K562 (cell line): ENCODE measurements around the gene CTBP2. TPM values are rescaled to one million over a fixed set of nuclear protein-coding genes. Genes with fewer than 3 reads are reported as not detected.

Experiments used
- CBFA2T3 ChIP-seq: fragments of 450-650 bp; IDR thresholded peaks from 2 replicates; pipeline ENCODE4 v1.6.1; 2017
- CBFB ChIP-seq: sonication (generic); formaldehyde crosslinking; IDR thresholded peaks from 2 replicates; pipeline ENCODE4 v1.4.0; 2020; ENCODE audit warnings: mild to moderate bottlenecking, missing genetic modification reagents
- CEBPG ChIP-seq, 3 experiments: fragments of 200-800 bp in 1 of 3; sonication (Bioruptor generic) in 1 of 3; sonication (generic) in 1 of 3; formaldehyde crosslinking in 1 of 3; IDR thresholded peaks in 2 of 3; conservative IDR thresholded peaks in 1 of 3; 2 replicates each; pipeline versions ENCODE4 v1.6.1 to v1.8.0; 2016 to 2022; ENCODE audit warnings: missing compliant biosample characterization in 2 of 3, missing genetic modification characterization in 2 of 3, mild to moderate bottlenecking in 1 of 3, missing genetic modification reagents in 1 of 3
- CHD2 ChIP-seq: IDR thresholded peaks from 2 replicates; pipeline ENCODE4 v1.6.1; 2011; ENCODE audit warnings: low read depth, low read length
- CREM ChIP-seq: IDR thresholded peaks from 2 replicates; pipeline ENCODE4 v1.6.1; 2014; ENCODE audit warnings: antibody characterized with exemption, low read depth
- ESRRA ChIP-seq: fragments of 450-650 bp; IDR thresholded peaks from 2 replicates; pipeline ENCODE4 v1.6.1; 2014; ENCODE audit warnings: low read depth, mild to moderate bottlenecking, moderate library complexity, borderline replicate concordance
- ETS2 ChIP-seq: IDR thresholded peaks from 2 replicates; pipeline ENCODE4 v1.6.1; 2016; ENCODE audit warnings: borderline replicate concordance, missing genetic modification characterization, mild to moderate bottlenecking, moderate library complexity, missing compliant biosample characterization; ENCODE audit not compliant: poor library complexity, severe bottlenecking
- MEF2A ChIP-seq: IDR thresholded peaks from 2 replicates; pipeline ENCODE4 v1.6.1; 2011; ENCODE audit warnings: low read depth, mild to moderate bottlenecking, low read length, moderate library complexity; ENCODE audit not compliant: control insufficient read depth
- MEIS2 ChIP-seq: fragments of 450-650 bp; IDR thresholded peaks from 2 replicates; pipeline ENCODE4 v1.6.1; 2014; ENCODE audit warnings: mild to moderate bottlenecking; ENCODE audit not compliant: partially characterized antibody
- MTA1 ChIP-seq: fragments of 450-650 bp; IDR thresholded peaks from 2 replicates; pipeline ENCODE4 v1.6.1; 2017; ENCODE audit warnings: borderline replicate concordance
- NR2C1 ChIP-seq, 2 experiments: fragments of 450-650 bp; IDR thresholded peaks; 2 replicates each; pipeline ENCODE4 v1.6.1; 2017; ENCODE audit warnings: mild to moderate bottlenecking in 2 of 2, antibody characterized with exemption in 1 of 2, inconsistent platforms in 1 of 2, missing compliant biosample characterization in 1 of 2, missing genetic modification characterization in 1 of 2
- SNRNP70 ChIP-seq: fragments of 200-400 bp; formaldehyde crosslinking; optimal IDR thresholded peaks from 2 replicates; pipeline ENCODE3; 2017; ENCODE audit warnings: low read depth, low read length
- SP1 ChIP-seq: sonication (generic); formaldehyde crosslinking; IDR thresholded peaks from 2 replicates; pipeline ENCODE4 v1.8.1; 2022; ENCODE audit warnings: mild to moderate bottlenecking, missing genetic modification reagents
- TAF7 ChIP-seq: fragments of 450-650 bp; IDR thresholded peaks from 2 replicates; pipeline ENCODE4 v1.6.1; 2016; ENCODE audit warnings: missing genetic modification characterization, missing compliant biosample characterization
- TAF9B ChIP-seq: fragments of 450-650 bp; IDR thresholded peaks from 2 replicates; pipeline ENCODE4 v1.6.1; 2018; ENCODE audit warnings: mild to moderate bottlenecking; ENCODE audit not compliant: partially characterized antibody
- TCF3 ChIP-seq: sonication (generic); formaldehyde crosslinking; IDR thresholded peaks from 2 replicates; pipeline ENCODE4 v1.4.0; 2020; ENCODE audit warnings: mild to moderate bottlenecking, missing genetic modification reagents
- ZNF224 ChIP-seq: sonication (generic); formaldehyde crosslinking; IDR thresholded peaks from 2 replicates; pipeline ENCODE4 v1.8.0; 2022; ENCODE audit warnings: mild to moderate bottlenecking, missing genetic modification reagents
- polyA plus RNA-seq, 8 experiments: library from polyadenylated mRNA; depleted of rRNA in 4 of 8; stranded (reverse) in 5 of 8; unstranded in 3 of 8; fragments of >200 nt; fragmentation: Nextera tagmentation in 2 of 8; fragmentation: Illumina TruSeq in 1 of 8; extraction: Ambion mirVana in 2 of 8; extraction: Trizol in 1 of 8; gene quantifications; 2 replicates each; pipeline versions ENCODE4 v1.2.1 to v1.2.3, GENCODE V29; 2011 to 2014; ENCODE audit warnings: inconsistent platforms in 1 of 8, missing spikeins in 1 of 8
- total RNA-seq, 7 experiments: library from RNA; depleted of rRNA in 6 of 7; stranded (reverse); fragments of >200 nt in 6 of 7; fragmentation: Illumina TruSeq in 2 of 7; extraction: Trizol in 2 of 7; gene quantifications; 2 replicates each; pipeline versions ENCODE4 v1.2.1 to v1.2.3, GENCODE V29; 2011 to 2021; ENCODE audit warnings: low replicate concordance in 1 of 7
- TF ChIP-seq, protein P1 (sequence below): sonication (generic); formaldehyde crosslinking; IDR thresholded peaks from 2 replicates; pipeline ENCODE4 v1.8.0; 2022; ENCODE audit warnings: missing genetic modification reagents, mild to moderate bottlenecking, moderate library complexity, borderline replicate concordance
- TF ChIP-seq, protein P2 (sequence below), 2 experiments: IDR thresholded peaks in 1 of 2; conservative IDR thresholded peaks in 1 of 2; 2 replicates each; pipeline ENCODE4 v1.6.1; 2016; ENCODE audit warnings: low read depth in 2 of 2, mild to moderate bottlenecking in 1 of 2, missing compliant biosample characterization in 1 of 2, missing genetic modification characterization in 1 of 2, moderate library complexity in 1 of 2

CTBP2 gene
- total and polyA plus RNA-seq, 9 of the 15 experiments (the other 6 are each of a cell fraction or from before 2014, with no cell fraction given), result 1.3 to 8.8 (median 5.1) TPM

DNA sequence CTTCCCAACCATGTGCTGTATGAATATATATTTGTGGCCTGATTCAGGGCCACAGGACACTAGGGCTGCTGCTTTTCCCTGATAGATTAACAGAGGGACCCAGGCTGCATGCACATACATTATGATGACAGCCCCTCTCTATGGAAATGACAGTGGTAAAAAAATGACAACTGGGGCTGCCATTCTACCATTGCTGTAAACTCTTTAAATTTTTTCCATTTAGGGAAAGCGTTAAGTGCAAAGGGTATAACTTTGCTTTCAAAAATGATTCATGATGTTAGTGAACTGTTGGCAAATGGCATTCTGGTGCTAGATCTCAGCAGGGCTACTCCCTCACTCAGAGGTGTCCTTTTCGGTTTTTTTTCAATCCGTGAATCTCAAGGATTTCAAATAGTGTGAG lies 4.2 kb downstream of the CTBP2 start (continued):
- TF ChIP-seq, protein P1, sequence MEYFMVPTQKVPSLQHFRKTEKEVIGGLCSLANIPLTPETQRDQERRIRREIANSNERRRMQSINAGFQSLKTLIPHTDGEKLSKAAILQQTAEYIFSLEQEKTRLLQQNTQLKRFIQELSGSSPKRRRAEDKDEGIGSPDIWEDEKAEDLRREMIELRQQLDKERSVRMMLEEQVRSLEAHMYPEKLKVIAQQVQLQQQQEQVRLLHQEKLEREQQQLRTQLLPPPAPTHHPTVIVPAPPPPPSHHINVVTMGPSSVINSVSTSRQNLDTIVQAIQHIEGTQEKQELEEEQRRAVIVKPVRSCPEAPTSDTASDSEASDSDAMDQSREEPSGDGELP (CRISPR knock-in tag), result no peak
- TF ChIP-seq CHD2 (no peak), TCF3 (CRISPR knock-in tag) (no peak), ETS2 (tag) (no peak), ESRRA (no peak), TAF7 (tag) (no peak), MEIS2 (peak; percentile 75), MTA1 (no peak), TAF9B (no peak), SP1 (no peak), CEBPG (CRISPR knock-in tag; IDR thresholded peaks at IDR 0.05) (no peak), CEBPG (tag; conservative IDR thresholded peaks at IDR 0.05 in 1 of 2, IDR thresholded peaks at IDR 0.05 in 1 of 2) (no peak), CBFB (CRISPR knock-in tag) (no peak), CBFA2T3 (peak; percentile 48; the same call in 1 of the 2 replicates), ZNF224 (CRISPR knock-in tag) (no peak), CREM (no peak), MEF2A (no peak), NR2C1 (IDR thresholded peaks at IDR 0.05) (no peak), NR2C1 (tag; IDR thresholded peaks at IDR 0.05) (no peak), SNRNP70 (no peak)
- TF ChIP-seq, protein P2, sequence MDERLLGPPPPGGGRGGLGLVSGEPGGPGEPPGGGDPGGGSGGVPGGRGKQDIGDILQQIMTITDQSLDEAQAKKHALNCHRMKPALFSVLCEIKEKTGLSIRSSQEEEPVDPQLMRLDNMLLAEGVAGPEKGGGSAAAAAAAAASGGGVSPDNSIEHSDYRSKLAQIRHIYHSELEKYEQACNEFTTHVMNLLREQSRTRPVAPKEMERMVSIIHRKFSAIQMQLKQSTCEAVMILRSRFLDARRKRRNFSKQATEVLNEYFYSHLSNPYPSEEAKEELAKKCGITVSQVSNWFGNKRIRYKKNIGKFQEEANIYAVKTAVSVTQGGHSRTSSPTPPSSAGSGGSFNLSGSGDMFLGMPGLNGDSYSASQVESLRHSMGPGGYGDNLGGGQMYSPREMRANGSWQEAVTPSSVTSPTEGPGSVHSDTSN (CRISPR knock-in tag; IDR thresholded peaks at IDR 0.05; ENCODE audit: low read depth), result no peak
- TF ChIP-seq, protein P2 (tag; conservative IDR thresholded peaks at IDR 0.05; ENCODE audit: low read depth), result peak; percentile 64
